Osteocyte (in vitro differentiated cells): Measurements from ENCODE around the gene TM9SF4. TPM values are rescaled to one million over a fixed set of nuclear protein-coding genes. Genes with fewer than 3 reads are reported as not detected.
"Not testable (repeated sequence)": the region's sequence is repeated elsewhere in the genome, so short reads cannot be mapped to it uniquely, and the experiment has no call there.

ENCODE experiments used
- DNase-seq: peaks from one replicate; pipeline ENCODE4 v3.0.0; 2021; ENCODE audit warnings: mixed read lengths; ENCODE audit not compliant: unreplicated experiment; ENCODE audit errors: extremely low spot score
- H3K27ac Mint-ChIP-seq: one replicate; pipeline ENCODE4 v1.8.0; 2021; ENCODE audit warnings: mild to moderate bottlenecking, mixed read lengths; ENCODE audit not compliant: unreplicated experiment
- H3K27me3 Mint-ChIP-seq: one replicate; pipeline ENCODE4 v1.8.0; 2021; ENCODE audit warnings: mixed read lengths; ENCODE audit not compliant: unreplicated experiment
- H3K36me3 Mint-ChIP-seq: one replicate; pipeline ENCODE4 v1.8.0; 2021; ENCODE audit warnings: mixed read lengths; ENCODE audit not compliant: unreplicated experiment
- H3K4me1 Mint-ChIP-seq: one replicate; pipeline ENCODE4 v1.8.0; 2021; ENCODE audit warnings: mixed read lengths; ENCODE audit not compliant: unreplicated experiment
- H3K4me3 Mint-ChIP-seq: one replicate; pipeline ENCODE4 v1.8.0; 2021; ENCODE audit warnings: mild to moderate bottlenecking, moderate library complexity, mixed read lengths; ENCODE audit not compliant: unreplicated experiment
- H3K9me3 Mint-ChIP-seq: one replicate; pipeline ENCODE4 v1.8.0; 2021; ENCODE audit warnings: mixed read lengths; ENCODE audit not compliant: unreplicated experiment
- CTCF ChIP-seq: fragments of 200-600 bp; sonication (generic); IDR thresholded peaks from 2 replicates; pipeline ENCODE4 v1.5.0; 2021; ENCODE audit warnings: antibody characterized with exemption, mild to moderate bottlenecking, moderate library complexity
- total RNA-seq: library from RNA; stranded (reverse); gene quantifications from 2 replicates; pipeline ENCODE4 v1.2.1, GENCODE V29; 2021

The TM9SF4 gene
- total RNA-seq, 1 donor from 2014 or later = 64.4 TPM

DNA sequence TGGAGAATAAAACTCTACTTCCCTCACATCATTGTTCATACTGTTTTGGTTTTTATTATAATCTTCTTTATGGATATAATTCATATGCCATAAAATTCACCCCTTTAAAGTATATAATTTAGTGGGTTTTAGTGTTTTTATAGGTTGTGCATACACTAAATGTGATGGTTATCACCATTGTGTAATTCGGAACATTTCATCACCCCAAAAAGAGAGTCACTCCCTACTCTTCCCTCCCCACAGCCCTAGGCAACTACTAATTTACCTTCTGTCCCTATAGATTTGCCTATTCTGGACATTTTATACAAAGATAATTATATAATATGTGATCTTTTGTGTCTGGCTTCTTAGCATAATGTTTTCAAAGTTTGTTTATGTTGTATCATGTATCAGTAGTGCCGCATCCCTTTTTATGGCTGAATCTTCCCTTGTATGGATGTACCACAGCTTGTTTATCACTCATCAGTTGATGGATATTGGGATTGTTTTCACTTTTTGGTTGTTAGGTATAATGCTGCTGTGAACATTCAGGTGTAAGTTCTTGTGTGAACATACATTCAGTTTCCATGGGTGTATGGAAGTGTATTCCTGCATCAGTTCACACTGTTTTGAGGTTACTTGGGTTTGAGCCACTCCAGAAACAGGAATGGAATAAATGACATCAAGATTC lies 4.2 kb downstream of the TM9SF4 start:
- TF ChIP-seq CTCF = no peak
- no peak overlapping the region for H3K27ac Mint-ChIP-seq
- no peaks in the 10 kb centered on the region for H3K9me3 Mint-ChIP-seq
- H3K27me3 Mint-ChIP-seq = no peaks in the 10 kb centered on the region
- peaks cover 35% of the 10 kb centered on the region for H3K4me1 Mint-ChIP-seq
- no peaks in the 10 kb centered on the region for H3K36me3 Mint-ChIP-seq
- DNase-seq = no peak
- H3K4me3 Mint-ChIP-seq = no peak overlapping the region

GRCh38 chr20:32114305-32114960 lies 4.9 kb downstream of the TM9SF4 start:
- no peak for DNase-seq
- H3K36me3 Mint-ChIP-seq = no peaks in the 10 kb centered on the region
- H3K9me3 Mint-ChIP-seq = no peaks in the 10 kb centered on the region
- no peak for TF ChIP-seq CTCF
- H3K27ac Mint-ChIP-seq = no peak overlapping the region
- no peak overlapping the region for H3K4me3 Mint-ChIP-seq
- no peaks in the 10 kb centered on the region for H3K27me3 Mint-ChIP-seq
- H3K4me1 Mint-ChIP-seq = peaks cover 35% of the 10 kb centered on the region

GRCh38 chr20:32115211-32115767 lies 5.8 kb downstream of the TM9SF4 start:
- no peaks in the 10 kb centered on the region for H3K36me3 Mint-ChIP-seq
- H3K4me1 Mint-ChIP-seq = peaks cover 33% of the 10 kb centered on the region
- no peaks in the 10 kb centered on the region for H3K27me3 Mint-ChIP-seq
- no peak overlapping the region for H3K27ac Mint-ChIP-seq
- no peak for TF ChIP-seq CTCF
- H3K4me3 Mint-ChIP-seq = no peak overlapping the region
- DNase-seq = no peak
- H3K9me3 Mint-ChIP-seq = no peaks in the 10 kb centered on the region

DNA sequence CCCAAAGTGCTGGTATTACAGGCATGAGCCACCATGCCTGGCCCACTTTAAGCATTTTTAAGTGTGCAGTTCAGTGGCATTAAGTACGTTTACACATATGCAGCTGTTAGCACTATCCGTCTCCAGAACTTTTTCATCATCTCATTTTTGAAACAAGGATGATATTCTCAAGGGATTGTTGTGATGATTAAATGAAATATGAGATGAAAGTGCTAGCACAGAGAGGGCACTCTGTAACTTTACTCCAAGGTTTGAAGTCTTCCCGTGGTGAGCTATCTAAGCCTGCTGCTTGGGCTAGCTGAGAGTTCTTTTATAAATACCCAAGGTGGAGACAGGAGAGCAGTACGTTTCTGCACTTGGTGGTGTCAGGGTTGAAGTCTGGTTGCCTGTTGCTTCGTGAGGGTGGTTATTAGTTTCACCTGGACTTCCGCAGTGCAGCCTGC lies 6.6 kb downstream of the TM9SF4 start:
- Mint-ChIP-seq H3K27ac (no peak overlapping the region), H3K9me3 (no peaks in the 10 kb centered on the region)

DNA sequence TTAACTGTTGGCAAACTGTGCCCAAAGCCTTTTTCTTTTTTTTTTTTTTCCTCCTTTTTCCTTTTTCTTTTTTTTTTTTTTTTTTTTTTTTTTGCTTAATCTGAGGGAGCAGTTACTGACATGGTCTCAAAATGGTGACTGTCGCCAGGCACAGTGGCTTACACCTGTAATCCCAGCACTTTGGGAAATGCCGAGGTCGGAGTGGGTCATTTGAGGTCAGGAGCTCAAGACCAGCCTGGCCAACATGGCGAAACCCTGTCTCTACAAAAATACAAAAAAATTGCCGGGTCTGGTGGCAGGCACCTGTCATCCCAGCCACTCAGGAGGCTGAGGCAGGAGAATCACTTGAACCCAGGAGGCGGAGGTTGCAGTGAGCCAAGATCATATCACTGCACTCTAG lies 7.3 kb downstream of the TM9SF4 start:
- not testable (repeated sequence) for H3K27me3 Mint-ChIP-seq, H3K4me3 Mint-ChIP-seq, H3K27ac Mint-ChIP-seq, H3K9me3 Mint-ChIP-seq, DNase-seq, H3K36me3 Mint-ChIP-seq
- peaks cover 18% of the 10 kb centered on the region for H3K4me1 Mint-ChIP-seq

More for the DNA sequence above, 6.6 kb downstream of the TM9SF4 start:
- no peaks in the 10 kb centered on the region for H3K36me3 Mint-ChIP-seq
- no peaks in the 10 kb centered on the region for H3K27me3 Mint-ChIP-seq
- H3K4me1 Mint-ChIP-seq = peaks cover 25% of the 10 kb centered on the region
- no peak overlapping the region for H3K4me3 Mint-ChIP-seq
- DNase-seq = no peak
- TF ChIP-seq CTCF = no peak

- H3K27me3 Mint-ChIP-seq, DNase-seq, H3K36me3 Mint-ChIP-seq, H3K9me3 Mint-ChIP-seq, H3K27ac Mint-ChIP-seq, H3K4me3 Mint-ChIP-seq: not testable (repeated sequence)
- H3K4me1 Mint-ChIP-seq = peaks cover 13% of the 10 kb centered on the region
Observed at GRCh38 chr20:32118427-32118826, 8.9 kb downstream of the TM9SF4 start.
